Measurements from ENCODE around the gene PRPH2. TPM values are rescaled to one million over a fixed set of nuclear protein-coding genes. Genes with fewer than 3 reads are reported as not detected.

The PRPH2 gene
- polyA plus RNA-seq, 3 donors = 0.05 TPM; not detected in 2

DNA sequence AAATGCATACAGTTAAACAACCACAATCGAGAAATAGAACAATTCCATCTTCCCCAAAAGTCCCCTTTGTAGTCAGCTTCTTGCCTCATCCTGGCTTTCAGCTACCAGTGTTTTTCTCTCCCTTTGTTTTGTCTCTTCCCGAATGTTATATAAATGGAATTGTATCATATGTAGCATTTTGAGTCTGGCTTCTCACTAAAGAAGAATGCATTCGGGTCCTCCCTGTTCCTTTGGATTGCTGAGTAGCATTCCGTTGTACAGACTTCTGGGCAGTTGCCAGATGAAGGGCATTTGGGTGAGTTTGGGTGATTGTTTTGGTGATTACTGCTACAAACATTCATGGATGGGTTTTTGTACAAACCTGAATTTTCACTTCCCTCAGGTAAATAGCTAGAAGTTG lies 27.8 kb downstream of the PRPH2 start:
- no peak for DNase-seq
- no peaks in the 10 kb centered on the region for H3K27me3 Mint-ChIP-seq (ENCODE audit: low read depth in 3 of 3)
- no peak overlapping the region for H3K4me3 Mint-ChIP-seq
- no peak overlapping the region for H3K4me3 ChIP-seq (replicated peaks in 1 of 3; ENCODE audit: low read depth in 2 of 3, low read length in 3 of 3)
- H3K9me3 Mint-ChIP-seq = no peaks in the 10 kb centered on the region
- WGBS (ENCODE audit: insufficient coverage) = no CpG with 5 or more reads among the region's 4 CpGs
- no peak overlapping the region for H3K27ac ChIP-seq (ENCODE audit: low read depth in 1 of 2, low read length in 2 of 2)
- no peaks in the 10 kb centered on the region for H3K4me1 Mint-ChIP-seq
- no peak overlapping the region for H3K4me2 ChIP-seq (replicated peaks; ENCODE audit: extremely low read depth, low read length, poor library complexity, severe bottlenecking)
- no peaks in the 10 kb centered on the region for H3K79me2 ChIP-seq (ENCODE audit: insufficient read depth, low read length)
- H3K4me1 ChIP-seq (ENCODE audit: control insufficient read depth in 1 of 2, insufficient read depth in 2 of 2, low read length in 2 of 2) = no peaks in the 10 kb centered on the region
- no peak overlapping the region for H3K27ac Mint-ChIP-seq
- no peak overlapping the region for H3K9ac ChIP-seq (ENCODE audit: insufficient read depth, low read length, poor library complexity, severe bottlenecking)
- intact Hi-C loops (cut with micrococcal nuclease) = loop anchor here in 1 of 2 donors (5.0 kb wide), 1 partner anchor 42 kb away; no protein-coding TSS in a partner anchor
- no peaks in the 10 kb centered on the region for H3K9me3 ChIP-seq (replicated peaks in 1 of 2; ENCODE audit: control insufficient read depth in 1 of 2, insufficient read depth in 1 of 2, low read length in 2 of 2)
- peaks cover 49 to 57% of the 10 kb centered on the region in 2 donors for H3K36me3 ChIP-seq (replicated peaks in 1 of 2; ENCODE audit: control insufficient read depth in 1 of 2, insufficient read depth in 2 of 2, low read length in 2 of 2)
- no peak overlapping the region for H2AFZ ChIP-seq (ENCODE audit: insufficient read depth, low read depth, low read length, poor library complexity, severe bottlenecking)
- TF ChIP-seq, protein P1, sequence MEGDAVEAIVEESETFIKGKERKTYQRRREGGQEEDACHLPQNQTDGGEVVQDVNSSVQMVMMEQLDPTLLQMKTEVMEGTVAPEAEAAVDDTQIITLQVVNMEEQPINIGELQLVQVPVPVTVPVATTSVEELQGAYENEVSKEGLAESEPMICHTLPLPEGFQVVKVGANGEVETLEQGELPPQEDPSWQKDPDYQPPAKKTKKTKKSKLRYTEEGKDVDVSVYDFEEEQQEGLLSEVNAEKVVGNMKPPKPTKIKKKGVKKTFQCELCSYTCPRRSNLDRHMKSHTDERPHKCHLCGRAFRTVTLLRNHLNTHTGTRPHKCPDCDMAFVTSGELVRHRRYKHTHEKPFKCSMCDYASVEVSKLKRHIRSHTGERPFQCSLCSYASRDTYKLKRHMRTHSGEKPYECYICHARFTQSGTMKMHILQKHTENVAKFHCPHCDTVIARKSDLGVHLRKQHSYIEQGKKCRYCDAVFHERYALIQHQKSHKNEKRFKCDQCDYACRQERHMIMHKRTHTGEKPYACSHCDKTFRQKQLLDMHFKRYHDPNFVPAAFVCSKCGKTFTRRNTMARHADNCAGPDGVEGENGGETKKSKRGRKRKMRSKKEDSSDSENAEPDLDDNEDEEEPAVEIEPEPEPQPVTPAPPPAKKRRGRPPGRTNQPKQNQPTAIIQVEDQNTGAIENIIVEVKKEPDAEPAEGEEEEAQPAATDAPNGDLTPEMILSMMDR (IDR thresholded peaks at IDR 0.05) = no peak
- H3K27me3 ChIP-seq (ENCODE audit: control insufficient read depth in 2 of 2, insufficient read depth in 2 of 2, low read length in 2 of 2) = no peaks in the 10 kb centered on the region
- no peaks in the 10 kb centered on the region for H4K20me1 ChIP-seq (ENCODE audit: insufficient read depth, low read length)
- peaks cover 52 to 53% of the 10 kb centered on the region in 2 donors for H3K36me3 Mint-ChIP-seq

DNA sequence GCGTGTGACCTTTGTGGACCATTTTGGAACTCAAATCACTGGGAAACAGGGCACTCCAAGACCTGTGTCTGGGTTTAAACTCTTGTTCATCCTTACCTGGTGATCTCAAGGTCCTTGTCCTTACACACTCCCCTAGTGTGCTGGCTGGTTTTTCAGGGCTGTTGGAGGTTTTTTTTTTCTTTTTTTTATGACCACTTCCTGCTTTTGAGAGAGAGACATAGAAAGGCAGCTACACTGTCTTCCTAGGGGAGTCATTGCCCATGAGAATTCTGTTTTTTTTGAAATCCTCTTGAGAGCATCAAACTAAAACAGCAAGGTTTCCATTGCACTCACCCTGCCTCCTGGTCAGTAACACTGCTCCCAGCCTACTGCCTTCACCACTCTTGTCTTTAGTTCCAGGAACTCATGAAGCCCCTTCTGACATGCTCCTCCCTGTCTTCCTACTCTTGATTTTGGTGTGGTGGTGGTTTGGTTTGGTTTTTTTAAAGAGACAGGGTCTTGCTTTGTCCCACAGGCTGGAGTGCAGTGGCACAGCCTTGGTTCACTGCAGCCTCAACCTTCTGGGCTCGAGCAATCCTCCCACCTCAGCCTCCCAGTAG lies 28.6 kb downstream of the PRPH2 start:
- H3K9ac ChIP-seq (ENCODE audit: insufficient read depth, low read length, poor library complexity, severe bottlenecking) = no peak overlapping the region
- peak overlapping the region in 5 of 7 donors; percentile 16 to 47 (median 27) for H3K27ac Mint-ChIP-seq
- WGBS (ENCODE audit: insufficient coverage) = no CpG with 5 or more reads among the region's 2 CpGs
- no peaks in the 10 kb centered on the region for H3K9me3 ChIP-seq (replicated peaks in 1 of 2; ENCODE audit: control insufficient read depth in 1 of 2, insufficient read depth in 1 of 2, low read length in 2 of 2)
- H3K27me3 ChIP-seq (ENCODE audit: control insufficient read depth in 2 of 2, insufficient read depth in 2 of 2, low read length in 2 of 2) = no peaks in the 10 kb centered on the region
- H3K27me3 Mint-ChIP-seq (ENCODE audit: low read depth in 3 of 3) = no peaks in the 10 kb centered on the region
- H3K36me3 ChIP-seq (replicated peaks in 1 of 2; ENCODE audit: control insufficient read depth in 1 of 2, insufficient read depth in 2 of 2, low read length in 2 of 2) = peaks cover 56 to 65% of the 10 kb centered on the region in 2 donors
- H3K4me3 Mint-ChIP-seq = no peak overlapping the region
- TF ChIP-seq, protein P1 (IDR thresholded peaks at IDR 0.05) = no peak
- H4K20me1 ChIP-seq (ENCODE audit: insufficient read depth, low read length) = no peaks in the 10 kb centered on the region
- H3K36me3 Mint-ChIP-seq = peaks cover 60 to 61% of the 10 kb centered on the region in 2 donors
- no peaks in the 10 kb centered on the region for H3K4me1 ChIP-seq (ENCODE audit: control insufficient read depth in 1 of 2, insufficient read depth in 2 of 2, low read length in 2 of 2)
- H3K27ac ChIP-seq (ENCODE audit: low read depth in 1 of 2, low read length in 2 of 2) = no peak overlapping the region
- intact Hi-C loops (cut with micrococcal nuclease) = loop anchor here in 1 of 2 donors (5.0 kb wide), 1 partner anchor 42 kb away; no protein-coding TSS in a partner anchor
- no peaks in the 10 kb centered on the region for H3K79me2 ChIP-seq (ENCODE audit: insufficient read depth, low read length)
- H3K4me1 Mint-ChIP-seq = no peaks in the 10 kb centered on the region
- no peak overlapping the region for H3K4me2 ChIP-seq (replicated peaks; ENCODE audit: extremely low read depth, low read length, poor library complexity, severe bottlenecking)
- H3K4me3 ChIP-seq (replicated peaks in 1 of 3; ENCODE audit: low read depth in 2 of 3, low read length in 3 of 3) = no peak overlapping the region
- no peak overlapping the region for H2AFZ ChIP-seq (ENCODE audit: insufficient read depth, low read depth, low read length, poor library complexity, severe bottlenecking)
- no peaks in the 10 kb centered on the region for H3K9me3 Mint-ChIP-seq
- no peak for DNase-seq
